Measurements from ENCODE around the gene SPDYC. TPM values are rescaled to one million over a fixed set of nuclear protein-coding genes. Genes with fewer than 3 reads are reported as not detected.
"Not testable (repeated sequence)": the region's sequence is repeated elsewhere in the genome, so short reads cannot be mapped to it uniquely, and the experiment has no call there.

SPDYC gene
- total and polyA plus RNA-seq, 2 of the 13 experiments (the other 11 are each of a cell fraction or from before 2014, with no cell fraction given), result 0.15 to 0.33 TPM

DNA sequence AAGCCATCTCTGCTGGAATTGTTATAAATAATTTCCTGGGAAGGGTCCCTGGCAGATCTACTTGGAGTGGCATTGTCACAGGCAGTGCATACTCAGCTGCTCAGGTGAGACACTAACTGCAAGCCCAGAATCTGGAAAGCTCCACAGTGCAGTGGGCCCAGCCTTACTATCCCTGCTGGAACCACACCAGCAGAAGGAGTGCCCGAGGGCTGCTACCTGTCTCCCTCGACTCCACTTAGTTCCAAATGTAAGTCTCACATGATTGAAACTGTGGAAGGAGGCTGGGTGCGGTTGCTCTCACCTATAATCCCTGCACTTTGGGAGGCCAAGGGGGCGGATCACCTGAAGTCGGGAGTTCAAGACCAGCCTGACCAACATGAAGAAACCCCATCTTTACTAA is 21.4 kb upstream of the SPDYC start:
- Histone ChIP-seq H3K79me2 (ENCODE audit: insufficient read depth, low read length) (no peaks in the 10 kb centered on the region), H3K4me2 (ENCODE audit: low read depth, low read length) (no peak overlapping the region), H3K4me3 (replicated peaks in 1 of 3; ENCODE audit: insufficient read depth in 1 of 3, low read depth in 2 of 3, low read length in 3 of 3) (no peak overlapping the region), H2AFZ (ENCODE audit: low read length) (no peak overlapping the region), H3K36me3 (replicated peaks in 1 of 2; ENCODE audit: control insufficient read depth in 1 of 2, insufficient read depth in 2 of 2, low read length in 2 of 2) (no peaks in the 10 kb centered on the region), H3K9ac (ENCODE audit: insufficient read depth, low read depth, low read length) (no peak overlapping the region), H4K20me1 (ENCODE audit: insufficient read depth, low read length) (no peaks in the 10 kb centered on the region), H3K27me3 (ENCODE audit: control insufficient read depth in 1 of 2, insufficient read depth in 2 of 2, low read length in 2 of 2) (no peaks in the 10 kb centered on the region), H3K4me1 (ENCODE audit: insufficient read depth, low read length) (peaks cover 48% of the 10 kb centered on the region), H3K9me3 (ENCODE audit: low read length) (peaks cover 5% of the 10 kb centered on the region; the same call in 1 of the 2 replicates), H3K27ac (ENCODE audit: extremely low read length, insufficient read depth, low read length) (no peak overlapping the region)
- intact Hi-C loops (cut with micrococcal nuclease; ENCODE audit: unreplicated experiment) (no loop called here), in situ Hi-C loops (cut with HindIII; ENCODE audit: extremely low pct_ligation_motif_present, low pct_unique_long_range_greater_than_20kb) (no loop called here)
- ATAC-seq, result no peak
- BruUV-seq (replicated peaks), result no TSS peak
- FAIRE-seq, result no peak
- DNase-seq (ENCODE audit: low spot score), result no peak
- 66% methylated on average over 4 of the region's 5 CpGs for WGBS (ENCODE audit: low lambda C conversion rate)
- ChIA-PET POLR2A (interaction anchor here (1.8 kb wide), 1 partner anchor 13 kb away, joined by 13 read pairs; no protein-coding TSS in a partner anchor), CTCF (ENCODE audit: low intra/inter-chr PET ratio, low total read pairs) (no interaction called here)
- TF ChIP-seq ZFP82 (CRISPR knock-in tag; IDR thresholded peaks at IDR 0.05; ENCODE audit: borderline replicate concordance) (no peak), KLF16 (CRISPR knock-in tag; IDR thresholded peaks at IDR 0.05) (no peak)
- TF ChIP-seq, protein P1, sequence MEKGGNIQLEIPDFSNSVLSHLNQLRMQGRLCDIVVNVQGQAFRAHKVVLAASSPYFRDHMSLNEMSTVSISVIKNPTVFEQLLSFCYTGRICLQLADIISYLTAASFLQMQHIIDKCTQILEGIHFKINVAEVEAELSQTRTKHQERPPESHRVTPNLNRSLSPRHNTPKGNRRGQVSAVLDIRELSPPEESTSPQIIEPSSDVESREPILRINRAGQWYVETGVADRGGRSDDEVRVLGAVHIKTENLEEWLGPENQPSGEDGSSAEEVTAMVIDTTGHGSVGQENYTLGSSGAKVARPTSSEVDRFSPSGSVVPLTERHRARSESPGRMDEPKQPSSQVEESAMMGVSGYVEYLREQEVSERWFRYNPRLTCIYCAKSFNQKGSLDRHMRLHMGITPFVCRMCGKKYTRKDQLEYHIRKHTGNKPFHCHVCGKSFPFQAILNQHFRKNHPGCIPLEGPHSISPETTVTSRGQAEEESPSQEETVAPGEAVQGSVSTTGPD (CRISPR knock-in tag; IDR thresholded peaks at IDR 0.05), result no peak

GRCh38 chr11:65150131-65150508 is 19.9 kb upstream of the SPDYC start:
- 75% methylated on average over 10 of the region's 10 CpGs for WGBS (ENCODE audit: low lambda C conversion rate)
- H3K4me2 ChIP-seq (ENCODE audit: low read depth, low read length); POLR2A ChIA-PET; intact Hi-C loops (cut with micrococcal nuclease; ENCODE audit: unreplicated experiment); H3K4me3 ChIP-seq (replicated peaks in 1 of 3; ENCODE audit: insufficient read depth in 1 of 3, low read depth in 2 of 3, low read length in 3 of 3); FAIRE-seq; ATAC-seq; H4K20me1 ChIP-seq (ENCODE audit: insufficient read depth, low read length); H3K9ac ChIP-seq (ENCODE audit: insufficient read depth, low read depth, low read length); in situ Hi-C loops (cut with HindIII; ENCODE audit: extremely low pct_ligation_motif_present, low pct_unique_long_range_greater_than_20kb); CTCF ChIA-PET (ENCODE audit: low intra/inter-chr PET ratio, low total read pairs); H3K27ac ChIP-seq (ENCODE audit: extremely low read length, insufficient read depth, low read length); H3K36me3 ChIP-seq (replicated peaks in 1 of 2; ENCODE audit: control insufficient read depth in 1 of 2, insufficient read depth in 2 of 2, low read length in 2 of 2); H3K9me3 ChIP-seq (ENCODE audit: low read length); H2AFZ ChIP-seq (ENCODE audit: low read length); DNase-seq (ENCODE audit: low spot score); H3K79me2 ChIP-seq (ENCODE audit: insufficient read depth, low read length); BruUV-seq (replicated peaks); H3K27me3 ChIP-seq (ENCODE audit: control insufficient read depth in 1 of 2, insufficient read depth in 2 of 2, low read length in 2 of 2): not testable (repeated sequence)
- peaks cover 44% of the 10 kb centered on the region for H3K4me1 ChIP-seq (ENCODE audit: insufficient read depth, low read length)

Measured in HepG2 (cell line).